Measurements from ENCODE around the gene NOL4L.
A peak's percentile ranks its signal among the peaks of the same experiment; 100 is the strongest.

DNA sequence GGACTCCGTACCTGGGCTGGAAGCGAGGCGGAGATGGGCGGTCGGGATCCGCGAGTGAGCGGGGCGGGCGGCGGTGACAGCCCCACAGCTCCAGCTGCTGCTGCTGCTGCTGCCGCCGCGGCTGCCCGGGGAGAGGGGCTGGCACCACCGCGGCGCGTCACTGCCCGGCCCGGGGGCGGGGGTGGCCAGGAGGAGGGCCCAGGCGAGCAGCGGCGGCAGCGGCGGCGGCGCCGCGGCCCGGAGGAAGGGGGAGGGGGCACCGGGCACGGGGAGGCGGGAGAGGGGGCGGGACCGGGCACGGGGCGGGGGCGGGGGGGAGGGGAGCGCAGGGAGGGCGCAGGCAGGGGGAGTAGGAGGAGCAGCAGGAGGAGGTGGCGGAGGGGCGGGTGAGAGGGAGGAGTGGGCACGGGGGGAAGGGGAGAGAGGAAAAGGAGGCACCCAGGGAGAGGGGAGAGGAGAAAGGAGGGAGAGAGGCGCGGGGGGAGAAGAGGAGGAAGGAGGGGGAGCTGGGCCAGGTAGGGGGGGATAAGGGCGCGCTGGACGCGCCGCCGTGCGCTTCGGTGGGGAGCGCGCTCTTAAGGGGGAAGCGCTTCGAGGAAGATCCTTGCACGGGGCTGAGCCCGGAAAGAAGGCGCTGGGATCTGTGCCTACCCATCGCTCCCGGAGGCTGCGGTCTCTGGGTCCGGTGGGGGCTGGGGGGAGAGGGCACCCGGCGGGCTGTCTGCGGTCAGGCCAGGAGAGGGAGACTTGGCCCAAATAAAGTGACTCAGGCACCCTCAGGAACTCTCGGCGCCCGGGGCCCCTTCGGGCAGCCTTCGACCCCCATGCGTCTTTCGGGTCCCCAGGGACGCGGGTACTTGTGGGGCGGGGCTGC, 101.5 kb downstream of the NOL4L start:
- TF ChIP-seq, protein P1, sequence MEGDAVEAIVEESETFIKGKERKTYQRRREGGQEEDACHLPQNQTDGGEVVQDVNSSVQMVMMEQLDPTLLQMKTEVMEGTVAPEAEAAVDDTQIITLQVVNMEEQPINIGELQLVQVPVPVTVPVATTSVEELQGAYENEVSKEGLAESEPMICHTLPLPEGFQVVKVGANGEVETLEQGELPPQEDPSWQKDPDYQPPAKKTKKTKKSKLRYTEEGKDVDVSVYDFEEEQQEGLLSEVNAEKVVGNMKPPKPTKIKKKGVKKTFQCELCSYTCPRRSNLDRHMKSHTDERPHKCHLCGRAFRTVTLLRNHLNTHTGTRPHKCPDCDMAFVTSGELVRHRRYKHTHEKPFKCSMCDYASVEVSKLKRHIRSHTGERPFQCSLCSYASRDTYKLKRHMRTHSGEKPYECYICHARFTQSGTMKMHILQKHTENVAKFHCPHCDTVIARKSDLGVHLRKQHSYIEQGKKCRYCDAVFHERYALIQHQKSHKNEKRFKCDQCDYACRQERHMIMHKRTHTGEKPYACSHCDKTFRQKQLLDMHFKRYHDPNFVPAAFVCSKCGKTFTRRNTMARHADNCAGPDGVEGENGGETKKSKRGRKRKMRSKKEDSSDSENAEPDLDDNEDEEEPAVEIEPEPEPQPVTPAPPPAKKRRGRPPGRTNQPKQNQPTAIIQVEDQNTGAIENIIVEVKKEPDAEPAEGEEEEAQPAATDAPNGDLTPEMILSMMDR (IDR thresholded peaks at IDR 0.05; ENCODE audit: insufficient read depth, low read length) = no peak
- no peak for TF ChIP-seq GABPA (IDR thresholded peaks at IDR 0.05; ENCODE audit: low read depth)
- TF ChIP-seq POLR2AphosphoS5 (IDR thresholded peaks at IDR 0.05; ENCODE audit: low read depth) = peak; percentile 52; the same call in 1 of the 2 replicates
- TF ChIP-seq, protein P2, sequence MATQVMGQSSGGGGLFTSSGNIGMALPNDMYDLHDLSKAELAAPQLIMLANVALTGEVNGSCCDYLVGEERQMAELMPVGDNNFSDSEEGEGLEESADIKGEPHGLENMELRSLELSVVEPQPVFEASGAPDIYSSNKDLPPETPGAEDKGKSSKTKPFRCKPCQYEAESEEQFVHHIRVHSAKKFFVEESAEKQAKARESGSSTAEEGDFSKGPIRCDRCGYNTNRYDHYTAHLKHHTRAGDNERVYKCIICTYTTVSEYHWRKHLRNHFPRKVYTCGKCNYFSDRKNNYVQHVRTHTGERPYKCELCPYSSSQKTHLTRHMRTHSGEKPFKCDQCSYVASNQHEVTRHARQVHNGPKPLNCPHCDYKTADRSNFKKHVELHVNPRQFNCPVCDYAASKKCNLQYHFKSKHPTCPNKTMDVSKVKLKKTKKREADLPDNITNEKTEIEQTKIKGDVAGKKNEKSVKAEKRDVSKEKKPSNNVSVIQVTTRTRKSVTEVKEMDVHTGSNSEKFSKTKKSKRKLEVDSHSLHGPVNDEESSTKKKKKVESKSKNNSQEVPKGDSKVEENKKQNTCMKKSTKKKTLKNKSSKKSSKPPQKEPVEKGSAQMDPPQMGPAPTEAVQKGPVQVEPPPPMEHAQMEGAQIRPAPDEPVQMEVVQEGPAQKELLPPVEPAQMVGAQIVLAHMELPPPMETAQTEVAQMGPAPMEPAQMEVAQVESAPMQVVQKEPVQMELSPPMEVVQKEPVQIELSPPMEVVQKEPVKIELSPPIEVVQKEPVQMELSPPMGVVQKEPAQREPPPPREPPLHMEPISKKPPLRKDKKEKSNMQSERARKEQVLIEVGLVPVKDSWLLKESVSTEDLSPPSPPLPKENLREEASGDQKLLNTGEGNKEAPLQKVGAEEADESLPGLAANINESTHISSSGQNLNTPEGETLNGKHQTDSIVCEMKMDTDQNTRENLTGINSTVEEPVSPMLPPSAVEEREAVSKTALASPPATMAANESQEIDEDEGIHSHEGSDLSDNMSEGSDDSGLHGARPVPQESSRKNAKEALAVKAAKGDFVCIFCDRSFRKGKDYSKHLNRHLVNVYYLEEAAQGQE (IDR thresholded peaks at IDR 0.05; ENCODE audit: insufficient replicate concordance, low read depth) = no peak

Data from HL-60 (cell line).